Nucleus accumbens (tissue), 56 donors: ENCODE data around the gene ZFP62.
"Not testable (repeated sequence)": the region's sequence is repeated elsewhere in the genome, so short reads cannot be mapped to it uniquely, and the experiment has no call there.

Experiments
- DNase-seq, 56 donors: peaks; one replicate each; lab custom pipeline; 2025; lab: John Stamatoyannopoulos, UW

The ZFP62 gene

DNA sequence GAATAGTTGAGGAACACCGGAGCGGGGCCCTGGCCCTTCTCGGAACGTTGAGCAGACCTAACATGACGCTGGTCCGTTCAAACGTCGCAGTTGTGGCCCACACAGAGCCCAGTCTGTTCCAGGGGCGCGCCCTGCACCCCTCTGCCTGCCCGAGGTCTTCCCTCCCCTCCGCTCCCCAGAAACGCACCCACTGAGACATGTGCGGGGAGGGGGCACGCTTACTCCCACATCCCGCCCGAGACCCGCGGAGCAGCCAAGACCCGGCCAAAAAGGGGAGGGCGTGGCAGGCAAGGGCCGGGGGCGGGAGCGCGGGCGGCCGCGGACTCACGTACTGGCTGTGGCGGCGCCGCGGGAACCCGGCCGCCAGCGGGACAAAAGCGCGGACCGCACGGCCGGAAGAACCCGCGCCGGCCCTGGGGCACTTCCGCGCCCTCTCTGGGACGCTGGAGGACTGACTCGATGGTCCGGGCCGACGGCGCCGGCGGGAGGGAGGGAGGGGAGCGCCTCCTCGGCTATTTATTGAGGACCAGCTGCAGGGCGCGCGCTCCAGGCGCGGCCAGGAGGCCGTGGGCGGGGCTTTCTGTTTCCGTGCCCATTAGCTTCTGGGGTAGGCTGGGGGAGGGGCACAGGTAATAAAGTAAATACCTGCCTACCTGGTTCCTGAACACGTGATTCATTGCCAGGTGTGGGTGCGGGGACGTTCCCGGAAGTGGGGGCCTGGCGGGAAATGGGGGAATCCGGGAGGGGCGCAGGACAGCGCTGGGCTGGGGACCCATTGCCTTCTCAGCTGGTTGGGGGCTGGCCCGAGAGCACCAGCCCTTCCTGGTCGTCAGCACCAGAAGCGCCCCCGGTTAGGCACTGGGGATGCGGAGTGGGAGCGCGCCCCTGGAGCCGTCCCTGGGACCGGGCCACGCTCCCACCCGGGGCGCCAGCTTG lies at the start of gene ZFP62:
ZFP62 (minus strand) TSS at position 390 of the 936 bp plus-strand sequence; CDS start at position 333, 57 bp downstream.
- peak in 55 of 56 donors; percentile 22 to 91 (median 77) for DNase-seq

DNA sequence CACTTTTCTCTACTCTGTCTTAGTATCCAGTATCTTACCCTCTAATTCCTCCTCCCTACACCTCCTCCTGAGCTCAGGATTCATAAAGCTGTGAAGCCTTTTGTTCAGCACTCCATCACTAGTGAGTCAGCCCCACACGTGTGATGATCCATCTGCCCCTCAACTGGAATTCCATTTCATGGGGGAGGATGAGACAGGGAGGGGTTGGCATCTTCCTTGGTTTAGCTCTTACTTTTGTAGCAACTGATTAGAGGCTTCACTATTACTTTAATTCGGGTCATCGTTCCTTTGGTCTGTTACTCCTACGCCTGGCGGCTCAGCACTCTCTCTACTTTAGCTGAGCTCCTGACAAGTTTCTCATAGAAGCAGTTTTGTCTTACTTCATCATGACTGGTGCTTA lies 49.7 kb upstream of the ZFP62 start:
- peak in 14 of 56 donors; percentile 2 to 50 (median 11) for DNase-seq

DNA sequence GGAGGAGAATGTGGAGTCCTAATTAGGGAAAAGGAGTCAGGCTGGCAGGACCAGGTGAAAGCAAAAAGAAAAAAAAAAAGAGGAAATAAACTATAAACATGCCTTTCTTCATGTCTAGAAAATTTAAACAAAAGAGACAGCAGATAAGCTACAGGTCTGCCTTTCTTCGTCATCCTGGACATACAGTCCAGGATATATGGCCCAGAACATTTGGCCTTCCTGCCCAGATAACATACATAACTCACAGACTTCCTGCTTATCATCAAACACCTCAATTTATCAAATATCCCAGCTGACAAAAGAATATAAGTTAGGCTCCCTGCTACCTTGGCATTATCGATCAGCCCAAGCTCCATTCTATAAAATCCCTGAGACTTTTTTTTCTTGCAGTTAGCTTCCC lies 49.1 kb upstream of the ZFP62 start:
- DNase-seq, result no peak

DNA sequence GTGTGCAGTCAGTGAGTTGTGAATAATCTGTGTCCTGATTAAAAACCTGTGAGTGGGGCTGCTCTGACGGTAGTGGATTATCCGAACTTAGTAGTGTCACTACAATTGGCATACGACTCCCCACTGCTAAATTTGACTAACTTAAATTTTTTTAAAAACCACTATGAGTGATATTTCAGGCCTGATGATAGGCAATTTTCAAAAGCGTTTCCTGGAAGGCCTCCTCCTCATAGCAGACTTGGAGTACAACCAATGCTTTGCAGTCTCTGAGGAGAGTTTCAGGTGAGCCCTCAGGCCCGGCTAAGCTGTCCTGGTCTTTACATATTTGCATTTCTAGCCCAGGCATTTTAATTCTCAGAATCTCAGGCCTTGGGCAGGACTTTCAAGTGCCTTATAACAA lies 48.7 kb upstream of the ZFP62 start:
- no peak for DNase-seq

DNA sequence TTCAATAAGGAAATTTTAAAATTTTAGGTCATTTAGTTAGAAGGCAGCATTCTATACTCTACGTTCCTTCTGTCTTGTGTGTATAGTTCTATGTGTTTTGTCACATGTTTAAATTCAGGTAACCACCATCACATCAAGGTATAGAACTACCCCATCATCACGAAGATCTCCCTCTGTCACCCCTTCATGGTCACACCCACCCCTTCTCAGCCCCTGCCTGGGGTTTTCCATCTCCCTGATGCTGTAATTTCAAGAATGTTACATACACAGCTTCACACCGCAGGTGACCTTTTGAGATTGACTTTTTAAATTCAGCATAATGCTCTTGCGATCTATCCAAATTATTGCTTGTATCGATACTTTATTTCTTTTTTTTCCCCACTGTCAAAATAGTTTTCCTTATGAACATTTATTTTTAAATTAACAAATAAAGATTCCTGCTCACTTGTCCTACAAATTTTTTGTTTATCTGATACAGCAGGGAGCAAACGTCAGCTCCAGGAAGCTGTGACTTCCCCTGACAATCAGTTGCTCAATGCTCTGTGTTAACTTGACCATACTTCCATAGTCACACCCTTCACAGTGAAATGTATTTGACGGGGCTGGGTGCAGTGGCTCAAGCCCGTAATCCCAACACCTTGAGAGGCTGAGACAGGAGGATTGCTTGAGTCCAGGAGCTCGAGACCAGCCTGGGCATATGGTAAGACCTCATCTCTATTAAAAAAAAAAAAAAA lies 48.1 kb upstream of the ZFP62 start:
- no peak for DNase-seq

DNA sequence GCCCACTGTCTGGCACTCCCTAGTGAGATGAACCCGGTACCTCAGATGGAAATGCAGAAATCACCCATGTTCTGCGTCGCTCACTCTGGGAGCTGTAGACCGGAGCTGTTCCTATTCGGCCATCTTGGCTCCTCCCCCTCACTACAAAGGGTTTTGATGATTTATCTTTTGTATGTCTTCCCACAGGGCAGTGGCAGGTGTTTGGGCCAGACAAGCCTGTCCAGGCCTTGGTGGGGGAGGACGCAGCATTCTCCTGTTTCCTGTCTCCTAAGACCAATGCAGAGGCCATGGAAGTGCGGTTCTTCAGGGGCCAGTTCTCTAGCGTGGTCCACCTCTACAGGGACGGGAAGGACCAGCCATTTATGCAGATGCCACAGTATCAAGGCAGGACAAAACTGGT lies 47.3 kb upstream of the ZFP62 start:
- DNase-seq, result no peak

DNA sequence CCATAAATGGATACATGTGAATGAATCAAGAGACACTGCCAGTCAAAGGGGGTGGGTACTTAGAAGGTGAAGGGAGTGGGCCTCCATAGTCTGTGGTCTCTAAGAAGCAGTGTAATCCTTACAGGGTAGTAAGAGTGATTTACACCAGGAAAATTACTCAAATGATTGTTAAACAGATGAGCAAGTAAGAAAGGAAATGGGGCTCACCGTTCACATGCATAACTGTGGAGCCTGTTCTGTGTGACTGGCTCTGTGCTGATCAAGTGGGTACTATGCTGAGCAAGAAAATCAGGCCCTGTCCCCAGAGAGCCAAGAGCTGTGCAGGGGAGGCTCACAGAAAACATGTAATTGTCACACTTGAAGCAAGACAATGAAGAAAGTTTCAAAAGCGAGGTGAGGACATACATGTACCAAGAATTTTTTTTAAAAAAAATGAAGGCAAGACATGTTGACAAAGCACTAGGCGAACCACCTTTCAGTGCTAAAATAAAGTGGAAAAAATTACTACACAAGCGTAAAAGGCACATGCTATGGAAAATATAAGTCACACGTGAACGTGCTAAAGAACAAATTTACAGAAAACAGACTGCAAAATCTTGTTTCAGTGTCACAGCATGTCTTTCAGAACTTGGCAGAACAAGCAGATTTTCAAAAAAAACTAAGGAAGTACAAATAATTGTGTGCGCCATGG lies 40.4 kb upstream of the ZFP62 start:
- DNase-seq, result no peak

DNA sequence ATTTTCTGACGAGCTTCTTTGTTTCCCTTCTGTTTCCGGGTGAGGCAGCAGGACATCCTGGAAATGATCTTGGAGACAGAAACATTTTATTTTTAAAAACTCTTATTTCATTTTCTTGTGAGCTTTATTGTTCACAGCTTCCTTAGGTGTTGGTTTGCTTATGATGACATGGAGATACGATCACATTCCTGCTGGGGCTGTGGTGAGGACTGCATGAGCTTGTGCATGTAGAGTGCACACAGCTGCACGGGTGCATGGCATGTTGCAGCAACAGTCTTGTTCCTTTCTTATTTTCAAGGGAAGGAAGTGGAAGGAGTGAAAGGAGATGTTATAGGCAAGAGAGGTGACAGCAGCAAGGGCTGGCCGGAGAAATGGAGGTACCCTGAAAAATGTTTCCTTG lies 39.1 kb upstream of the ZFP62 start:
- DNase-seq, result no peak

DNA sequence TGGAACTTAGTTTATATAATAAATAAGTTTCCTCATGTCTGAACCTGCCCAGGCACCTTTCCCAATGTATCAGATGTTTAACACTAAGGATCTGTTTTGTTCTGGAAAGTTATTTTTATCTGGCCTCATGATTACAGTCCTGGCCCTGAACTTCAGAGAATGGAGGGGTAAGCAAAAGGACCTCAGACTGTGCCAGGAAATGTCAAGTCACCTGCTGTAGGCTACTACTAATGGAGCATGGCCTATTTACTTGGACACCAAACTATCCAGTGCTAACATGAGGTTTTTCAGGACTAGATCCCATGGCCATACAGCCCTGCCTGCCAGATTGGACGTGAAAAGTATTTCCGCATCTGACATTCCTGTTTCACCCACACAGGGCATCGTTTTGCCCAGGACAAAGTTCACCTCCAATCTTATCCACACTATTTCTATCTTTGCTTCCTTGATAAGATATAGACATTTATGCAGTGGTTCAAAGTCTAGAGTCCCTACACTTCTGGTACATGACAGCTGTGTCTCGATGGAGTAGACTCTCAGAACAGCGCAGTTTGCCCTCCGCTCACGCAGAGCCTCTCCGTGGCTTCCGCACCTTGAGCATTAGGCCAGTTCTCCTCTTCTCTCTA lies 37.7 kb upstream of the ZFP62 start, which contains the start of gene BTNL8:
BTNL8 (plus strand) TSS at position 539 of the 626 bp plus-strand sequence. CDS start 152 bp downstream, outside the sequence.
- DNase-seq, result no peak

DNA sequence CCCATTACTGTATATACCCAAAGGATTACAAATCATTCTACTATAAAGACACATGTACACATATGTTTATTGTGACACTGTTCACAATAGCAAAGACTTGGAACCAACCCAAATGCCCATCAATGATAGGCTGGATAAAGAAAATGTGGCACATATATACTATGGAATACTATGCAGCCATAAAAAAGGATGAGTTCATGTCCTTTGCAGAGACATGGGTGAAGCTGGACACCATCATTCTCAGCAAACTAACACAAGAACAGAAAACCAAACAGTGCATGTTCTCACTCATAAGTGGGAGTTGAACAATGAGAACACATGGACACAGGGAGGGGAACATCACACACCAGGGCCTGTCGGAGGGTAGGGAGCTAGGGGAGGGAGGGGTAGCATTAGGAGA lies 34.3 kb upstream of the ZFP62 start:
- DNase-seq, result not testable (repeated sequence)

DNA sequence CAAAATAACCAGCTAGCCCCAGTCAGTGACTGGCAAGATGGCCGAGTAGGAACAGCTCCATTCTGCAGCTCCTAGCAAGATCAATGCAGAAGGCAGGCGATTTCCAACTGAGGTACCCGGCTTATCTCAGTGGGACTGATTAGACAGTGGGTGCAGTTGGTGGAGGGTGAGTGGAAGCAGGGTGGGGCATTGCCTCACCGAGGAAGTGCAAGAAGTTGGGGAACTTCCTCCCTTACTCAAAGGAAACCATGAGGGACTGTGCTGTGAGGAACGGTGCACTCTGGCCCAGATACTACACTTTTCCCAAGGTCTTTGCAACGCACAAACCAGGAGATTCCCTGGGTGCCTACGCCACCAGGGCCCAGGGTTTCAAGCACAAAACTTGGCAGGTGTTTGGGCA lies 28.3 kb upstream of the ZFP62 start:
- no peak for DNase-seq

DNA sequence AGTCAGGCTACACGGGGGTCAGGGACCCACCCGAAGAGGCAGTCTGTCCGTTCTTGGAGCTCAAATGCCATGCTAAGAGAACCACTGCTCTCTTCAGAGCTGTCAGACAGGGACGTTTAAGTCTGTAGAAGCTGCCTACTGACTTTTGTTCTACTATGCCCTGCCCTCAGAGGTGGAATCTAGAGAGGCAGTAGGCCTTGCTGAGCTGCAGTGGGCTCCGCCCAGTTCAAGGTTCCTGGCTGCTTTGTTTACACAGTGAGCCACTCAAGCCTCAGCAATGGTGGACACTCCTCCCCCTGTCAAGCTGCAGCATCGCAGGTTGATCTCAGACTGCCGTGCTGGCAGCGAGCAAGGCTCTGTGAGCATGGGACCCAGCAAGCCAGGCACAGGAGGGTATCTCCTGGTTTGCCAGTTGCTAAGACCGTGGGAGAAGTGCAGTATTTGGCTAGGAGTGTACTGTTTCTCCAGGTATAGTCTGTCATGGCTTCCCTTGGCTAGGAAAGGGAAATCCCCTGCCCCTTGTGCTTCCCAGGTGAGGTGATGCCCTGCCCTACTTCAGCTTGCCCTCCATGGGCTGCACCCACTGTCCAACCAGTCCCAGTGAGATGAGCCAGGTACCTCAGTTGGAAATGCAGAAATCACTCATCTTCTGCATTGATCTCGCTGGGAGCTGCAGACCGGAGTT lies 24.9 kb upstream of the ZFP62 start:
- DNase-seq, result not testable (repeated sequence)

DNA sequence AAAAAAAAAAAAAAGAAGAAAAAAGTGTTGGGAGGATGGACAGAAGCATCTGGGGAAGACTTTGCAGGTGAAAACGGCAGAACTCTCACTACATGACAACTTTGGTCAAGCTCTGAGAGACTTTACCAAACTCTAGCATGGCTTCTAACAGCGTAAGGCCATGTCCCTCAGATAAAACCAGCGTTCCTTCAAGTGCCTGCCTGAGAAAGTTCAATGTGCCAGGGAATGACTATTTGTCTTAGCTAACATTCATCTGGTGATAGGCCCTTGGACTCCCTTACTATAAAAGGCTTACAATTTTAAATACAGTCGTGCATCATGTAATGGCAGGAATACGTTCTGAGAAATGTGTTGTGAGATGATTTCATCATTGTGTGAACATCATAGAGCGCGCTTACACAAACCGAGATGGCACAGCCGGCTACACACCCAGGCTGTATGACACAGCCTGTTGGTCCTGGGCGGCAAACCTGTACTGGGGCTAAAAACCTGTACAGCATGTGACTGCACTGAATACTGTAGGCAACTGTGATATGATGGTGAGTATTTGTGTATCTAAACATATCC lies 14.9 kb upstream of the ZFP62 start:
- DNase-seq, result no peak

DNA sequence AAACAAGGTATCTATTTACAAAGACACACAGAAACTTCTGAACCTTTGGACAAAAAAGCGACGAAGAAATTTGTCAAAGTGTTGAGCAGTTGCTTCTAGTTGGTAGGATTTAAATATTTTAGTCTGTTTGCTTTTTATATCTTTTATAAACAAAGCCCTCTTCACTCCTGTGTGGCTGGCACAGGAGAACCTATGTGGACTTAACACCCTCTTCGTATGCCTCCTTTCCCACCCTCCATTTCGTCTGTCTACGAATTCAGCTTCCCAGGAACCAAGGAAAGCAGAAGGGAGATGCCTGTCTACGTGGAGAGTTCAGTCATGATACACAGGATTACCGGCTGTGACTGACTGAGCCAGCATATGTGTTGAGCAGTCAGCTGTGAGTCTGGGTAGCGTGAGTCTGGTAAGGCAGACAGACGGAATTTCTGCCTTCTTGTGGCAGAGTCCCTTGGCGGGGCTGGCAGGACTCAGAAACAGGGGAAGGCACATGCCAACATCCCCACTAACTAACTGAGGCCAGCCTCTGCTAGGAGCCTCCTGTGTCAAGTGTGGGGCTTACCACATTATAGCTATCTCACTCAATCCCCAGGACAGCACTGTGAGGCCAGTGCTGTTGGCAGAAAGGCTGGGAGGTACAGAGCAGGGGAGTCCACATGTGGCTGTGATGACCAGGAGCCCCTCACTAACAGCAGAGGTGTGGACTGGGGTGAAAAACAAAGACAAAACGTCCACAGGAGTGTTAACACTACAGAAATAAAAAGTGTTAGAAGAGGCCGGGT lies 13.9 kb upstream of the ZFP62 start:
- no peak for DNase-seq

DNA sequence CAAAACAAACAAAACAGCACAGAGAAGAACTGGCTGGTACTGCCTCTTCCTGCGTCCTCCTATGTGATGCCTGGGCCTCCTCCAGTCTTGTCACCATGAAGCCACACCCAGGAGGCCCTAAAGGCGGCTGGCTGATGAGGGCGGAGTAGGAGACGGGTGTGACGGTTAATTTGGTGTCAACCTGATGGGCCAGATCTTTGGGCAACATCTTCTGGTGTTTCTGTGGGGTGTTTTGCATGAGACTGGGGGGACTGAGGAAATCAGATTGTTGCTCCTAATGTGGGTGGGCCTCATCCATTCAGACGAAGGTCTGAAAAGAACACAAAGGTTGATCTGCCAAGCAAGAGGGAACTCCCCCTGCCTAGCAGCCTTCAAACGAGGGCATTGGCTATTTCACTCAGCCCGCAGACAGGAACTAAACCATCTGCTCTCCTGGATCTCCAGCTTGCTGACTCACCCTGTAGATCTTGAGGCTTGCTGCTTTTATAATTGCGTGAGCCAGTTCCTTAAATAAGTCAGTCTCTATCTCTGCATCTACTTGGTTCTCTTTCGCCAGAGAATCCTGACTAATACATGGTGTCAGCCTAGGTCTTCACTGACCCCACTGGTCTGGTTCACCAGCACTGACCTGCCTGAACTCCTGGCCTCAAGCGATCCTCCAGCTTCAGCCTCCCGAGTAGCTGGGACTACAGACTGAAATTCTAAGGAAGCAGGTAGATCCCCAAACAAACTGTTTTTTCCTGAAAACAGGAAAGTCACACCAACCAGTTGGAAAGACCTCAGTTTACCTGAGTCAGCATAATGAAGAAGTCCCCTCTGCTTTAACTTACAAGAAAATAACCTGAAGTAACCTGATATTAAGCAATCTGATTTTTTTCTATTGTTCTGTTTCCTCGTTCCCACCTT lies 12.8 kb upstream of the ZFP62 start:
- DNase-seq, result no peak

DNA sequence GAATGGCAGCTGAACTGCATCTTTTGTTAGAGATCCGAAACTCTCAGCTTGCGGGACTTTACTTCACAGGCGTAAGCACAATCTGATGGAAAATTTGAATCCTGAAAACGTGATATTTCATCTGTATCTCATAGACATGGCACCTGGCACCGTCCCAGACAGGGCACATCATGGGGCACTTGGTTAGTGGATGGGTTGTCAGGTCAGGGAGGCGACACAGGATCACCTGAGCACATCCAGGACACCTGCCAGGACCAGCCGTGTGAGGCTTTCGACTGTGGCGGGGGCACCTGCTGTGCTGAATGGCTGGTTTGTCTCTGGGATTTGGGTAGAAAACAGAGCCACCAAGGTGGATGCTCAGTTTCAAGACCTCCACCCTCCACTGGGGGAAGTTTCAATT lies 11.3 kb upstream of the ZFP62 start:
- DNase-seq, result no peak

DNA sequence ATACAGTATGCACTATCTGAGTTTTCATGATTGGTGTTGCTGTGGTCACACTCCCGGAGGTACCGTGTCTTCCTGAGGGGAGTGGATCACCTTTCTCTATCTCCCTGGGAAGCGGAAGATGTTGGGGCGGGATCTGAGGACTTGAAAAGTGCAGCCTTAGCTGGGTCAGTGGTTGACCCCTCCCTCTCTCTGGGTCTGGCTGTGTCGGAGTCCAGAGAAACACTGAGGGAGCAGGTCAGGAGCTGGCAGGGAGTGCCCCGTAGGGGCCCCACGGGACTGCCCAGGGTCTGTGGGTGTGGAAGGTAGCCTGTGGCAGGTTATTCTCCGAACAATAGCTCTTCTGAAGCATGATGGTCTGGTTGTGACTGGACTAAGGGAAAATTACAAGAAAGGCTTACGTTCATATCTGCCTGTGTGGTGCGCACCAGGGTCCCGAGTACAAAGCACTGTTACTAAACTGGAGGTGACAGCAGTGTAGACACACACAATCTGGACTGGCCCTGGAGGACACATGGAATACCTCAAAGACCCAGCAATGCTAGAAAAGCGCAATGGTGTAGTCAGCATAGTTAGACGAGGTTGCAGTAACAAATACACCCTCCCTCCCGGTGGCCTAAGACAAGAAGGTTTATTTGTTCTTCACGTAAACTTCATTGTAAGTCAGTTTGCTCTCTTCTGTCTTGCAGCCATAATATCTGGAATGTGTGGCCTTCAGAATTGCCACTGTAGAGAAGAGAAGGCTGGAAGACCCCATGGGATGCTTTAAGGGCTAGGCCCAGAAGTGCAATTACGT lies 9.4 kb upstream of the ZFP62 start:
- DNase-seq, result no peak
